ENCODE results near the gene KIAA1217. TPM values are rescaled to one million over a fixed set of nuclear protein-coding genes. Genes with fewer than 3 reads are reported as not detected.
A peak's percentile ranks its signal among the peaks of the same experiment; 100 is the strongest.

Gene KIAA1217
- total RNA-seq, 1 experiment from 2014 or later: 18.6 TPM

GRCh38 chr10:24556750-24557742 is 348.1 kb downstream of the KIAA1217 start:
- Histone ChIP-seq H3K79me1 (ENCODE audit: insufficient read depth, low read depth, low read length, poor library complexity, severe bottlenecking) (no peaks in the 10 kb centered on the region), H4K91ac (ENCODE audit: insufficient read length, low read depth, low read length) (no peak overlapping the region), H3K79me2 (ENCODE audit: insufficient read depth, low read length) (no peaks in the 10 kb centered on the region), H2AFZ (ENCODE audit: low read length) (no peak overlapping the region), H3K18ac (ENCODE audit: insufficient read length, low read depth, low read length) (no peak overlapping the region), H3K14ac (ENCODE audit: insufficient read depth, low read length) (no peak overlapping the region), H3K4me2 (ENCODE audit: insufficient read depth, insufficient read length, low read length) (no peak overlapping the region), H2BK5ac (ENCODE audit: insufficient read length, low read length) (no peak overlapping the region), H2BK20ac (ENCODE audit: low read depth, low read length, poor library complexity, severe bottlenecking) (no peak overlapping the region), H3K56ac (ENCODE audit: insufficient read length, low read depth, low read length) (no peak overlapping the region), H2AK5ac (ENCODE audit: insufficient read length, low read length) (no peak overlapping the region), H4K5ac (ENCODE audit: insufficient read length, low read depth, low read length) (no peak overlapping the region), H3K27ac (ENCODE audit: insufficient read length, low read depth, low read length) (no peak overlapping the region), H3K27me3 (ENCODE audit: insufficient read depth, low read length) (no peaks in the 10 kb centered on the region), H4K20me1 (ENCODE audit: control insufficient read depth, insufficient read depth, insufficient read length) (no peaks in the 10 kb centered on the region), H3K4me1 (ENCODE audit: insufficient read depth, low read length) (no peaks in the 10 kb centered on the region), H4K8ac (replicated peaks; ENCODE audit: insufficient read length, low read depth, low read length) (no peak overlapping the region), H3K23me2 (ENCODE audit: insufficient read length, low read depth, low read length, poor library complexity, severe bottlenecking) (no peaks in the 10 kb centered on the region), H3K4ac (ENCODE audit: low read depth, low read length) (no peak overlapping the region), H3K9me3 (ENCODE audit: control insufficient read depth, low read depth, low read length) (no peaks in the 10 kb centered on the region), H2BK15ac (ENCODE audit: low read depth, low read length) (no peak overlapping the region), H3K23ac (ENCODE audit: insufficient read length, low read depth, low read length) (no peak overlapping the region), H3K9ac (ENCODE audit: extremely low read depth, insufficient read length, low read length) (no peak overlapping the region), H3T11ph (ENCODE audit: low read length) (no peak overlapping the region), H2BK120ac (ENCODE audit: low read depth, low read length, poor library complexity, severe bottlenecking) (no peak overlapping the region), H2BK12ac (ENCODE audit: insufficient read length, low read depth, low read length) (no peak overlapping the region)
- TF ChIP-seq, protein P1, sequence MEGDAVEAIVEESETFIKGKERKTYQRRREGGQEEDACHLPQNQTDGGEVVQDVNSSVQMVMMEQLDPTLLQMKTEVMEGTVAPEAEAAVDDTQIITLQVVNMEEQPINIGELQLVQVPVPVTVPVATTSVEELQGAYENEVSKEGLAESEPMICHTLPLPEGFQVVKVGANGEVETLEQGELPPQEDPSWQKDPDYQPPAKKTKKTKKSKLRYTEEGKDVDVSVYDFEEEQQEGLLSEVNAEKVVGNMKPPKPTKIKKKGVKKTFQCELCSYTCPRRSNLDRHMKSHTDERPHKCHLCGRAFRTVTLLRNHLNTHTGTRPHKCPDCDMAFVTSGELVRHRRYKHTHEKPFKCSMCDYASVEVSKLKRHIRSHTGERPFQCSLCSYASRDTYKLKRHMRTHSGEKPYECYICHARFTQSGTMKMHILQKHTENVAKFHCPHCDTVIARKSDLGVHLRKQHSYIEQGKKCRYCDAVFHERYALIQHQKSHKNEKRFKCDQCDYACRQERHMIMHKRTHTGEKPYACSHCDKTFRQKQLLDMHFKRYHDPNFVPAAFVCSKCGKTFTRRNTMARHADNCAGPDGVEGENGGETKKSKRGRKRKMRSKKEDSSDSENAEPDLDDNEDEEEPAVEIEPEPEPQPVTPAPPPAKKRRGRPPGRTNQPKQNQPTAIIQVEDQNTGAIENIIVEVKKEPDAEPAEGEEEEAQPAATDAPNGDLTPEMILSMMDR (conservative IDR thresholded peaks at IDR 0.05): peak; percentile 83
- H3K4me3 Mint-ChIP-seq: no peak overlapping the region
- H3K9me3 Mint-ChIP-seq: no peaks in the 10 kb centered on the region
- peak; percentile 45 for DNase-seq
- peaks cover 13 to 19% of the 10 kb centered on the region in 2 experiments for H3K4me1 Mint-ChIP-seq
- WGBS (ENCODE audit: extremely low coverage, insufficient read length, low lambda C conversion rate): no CpG with 5 or more reads among the region's 24 CpGs
- H3K27me3 Mint-ChIP-seq (ENCODE audit: low read depth): peaks cover 12% of the 10 kb centered on the region
- H3K36me3 Mint-ChIP-seq (ENCODE audit: insufficient read depth in 1 of 3, low read depth in 3 of 3): no peaks in the 10 kb centered on the region; a peak in 1 of 7 replicates
- no peak overlapping the region; a peak in 1 of 7 replicates for H3K27ac Mint-ChIP-seq

All from H9 (cell line).